Cardiac fibroblast (primary cell): ENCODE results near the gene IL6.

Experiments used
- DNase-seq, 2 donors: peaks; one replicate each; pipeline versions ENCODE4 v3.0.0 to v3.0.0-alpha.2; 2010; ENCODE audit warnings: low read depth in 2 of 2
- H3K4me3 ChIP-seq, 2 donors: replicated peaks in 1 of 2; 1 replicate in 1 of 2; 2 replicates in 1 of 2; pipeline ENCODE4 v1.5.1; 2011; ENCODE audit warnings: low read depth in 2 of 2, low read length in 2 of 2, mild to moderate bottlenecking in 2 of 2, moderate library complexity in 1 of 2
- CTCF ChIP-seq: IDR thresholded peaks from one replicate; pipeline ENCODE4 v1.5.1; 2011; ENCODE audit warnings: low read depth, mild to moderate bottlenecking, low read length, inconsistent platforms

IL6 gene

DNA sequence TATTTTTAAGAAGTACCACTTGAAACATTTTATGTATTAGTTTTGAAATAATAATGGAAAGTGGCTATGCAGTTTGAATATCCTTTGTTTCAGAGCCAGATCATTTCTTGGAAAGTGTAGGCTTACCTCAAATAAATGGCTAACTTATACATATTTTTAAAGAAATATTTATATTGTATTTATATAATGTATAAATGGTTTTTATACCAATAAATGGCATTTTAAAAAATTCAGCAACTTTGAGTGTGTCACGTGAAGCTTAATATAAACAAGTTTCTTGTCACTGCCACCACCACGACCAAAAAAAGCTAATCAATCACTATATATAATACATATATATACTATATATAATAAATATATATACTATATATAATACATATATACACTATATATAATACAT lies 4.8 kb downstream of the IL6 start:
- H3K4me3 ChIP-seq: no peak overlapping the region
- no peak for TF ChIP-seq CTCF
- peak in 1 of 2 donors; percentile 9 for DNase-seq

GRCh38 chr7:22732556-22733126 lies 5.6 kb downstream of the IL6 start:
- peak; percentile 55 to 62 for DNase-seq
- H3K4me3 ChIP-seq: no peak overlapping the region
- peak; percentile 34 for TF ChIP-seq CTCF

DNA sequence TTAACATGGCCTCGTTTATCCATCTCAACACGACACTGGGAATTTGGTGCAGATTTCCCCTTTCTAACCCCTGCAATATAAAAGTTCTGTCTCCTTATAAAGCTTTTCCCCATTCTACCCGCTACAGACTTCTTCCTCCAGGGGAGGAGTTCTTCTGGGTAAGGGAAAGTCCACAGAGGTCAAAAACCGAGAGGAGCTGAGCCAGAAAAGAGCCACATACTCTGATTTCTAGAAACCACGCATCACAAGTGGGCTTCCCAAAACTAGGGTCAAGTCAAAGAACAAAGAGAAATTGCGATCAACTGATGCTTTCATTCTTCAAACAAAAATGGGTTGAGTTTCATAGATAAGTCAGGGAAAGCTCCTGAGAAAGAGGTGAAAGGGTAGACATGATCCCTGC lies 6.8 kb downstream of the IL6 start:
- no peak for TF ChIP-seq CTCF
- DNase-seq: no peak
- H3K4me3 ChIP-seq: no peak overlapping the region

GRCh38 chr7:22743014-22743413 lies 16.0 kb downstream of the IL6 start:
- TF ChIP-seq CTCF: no peak
- no peak for DNase-seq

GRCh38 chr7:22751341-22751740 lies 24.3 kb downstream of the IL6 start:
- no peak overlapping the region for H3K4me3 ChIP-seq
- no peak for TF ChIP-seq CTCF

More at GRCh38 chr7:22743014-22743413, 16.0 kb downstream of the IL6 start:
- H3K4me3 ChIP-seq: no peak overlapping the region

GRCh38 chr7:22757338-22757994 lies 30.5 kb downstream of the IL6 start:
- TF ChIP-seq CTCF: no peak
- H3K4me3 ChIP-seq: no peak overlapping the region
- DNase-seq: no peak

More at GRCh38 chr7:22751341-22751740, 24.3 kb downstream of the IL6 start:
- DNase-seq: no peak
